K562 (cell line): ENCODE data around the gene TMEM123. TPM values are rescaled to one million over a fixed set of nuclear protein-coding genes. Genes with fewer than 3 reads are reported as not detected.

Source experiments
- ATAC-seq: fragments of 200-7000 bp; cut with Tn5 transposase; 3 replicates; pipeline ENCODE4 v1.9.1; 2020; ENCODE audit warnings: moderate library complexity
- BruUV-seq: library from RNA; stranded (reverse); fragments of 400-500 nt; replicated peaks from 2 replicates; lab custom pipeline; 2021; lab: Mats Ljungman, UMichigan
- CTCF ChIA-PET: fragments of 300-600 bp; formaldehyde crosslinking; extraction: SDS; loops from one replicate; lab custom pipeline; 2021; ENCODE audit warnings: low intra/inter-chr PET ratio; lab: Yijun Ruan, JAX
- POLR2A ChIA-PET: fragments of 300-600, 350-650 bp; sonication (Branson Sonifier 250); formaldehyde crosslinking; extraction: SDS; loops from one replicate; lab custom pipeline; 2021; ENCODE audit warnings: antibody characterized with exemption, inconsistent platforms; lab: Yijun Ruan, JAX
- DNase-seq, 4 experiments: peaks; one replicate each; pipeline versions ENCODE4 v3.0.0 to v3.0.0-alpha.2; 2011 to 2018; ENCODE audit warnings: low spot score in 3 of 4, mixed read lengths in 3 of 4; ENCODE audit errors: extremely low read depth in 1 of 4
- FAIRE-seq: peaks from 2 replicates; lab custom pipeline; 2011; peaks lifted over from hg19 to GRCh38; lab: Jason Lieb, UNC
- H2AFZ ChIP-seq: 2 replicates; pipeline ENCODE4 v1.6.0; 2011; ENCODE audit warnings: low read depth, low read length, control low read depth, inconsistent platforms
- H3K27ac ChIP-seq: fragments of 200-600 bp; 3 replicates; pipeline ENCODE4 v1.8.0; 2011; ENCODE audit warnings: low read depth, mild to moderate bottlenecking, control low read depth, inconsistent platforms, low read length, moderate library complexity, mixed read lengths; ENCODE audit errors: extremely low read depth
- H3K27me3 ChIP-seq, 2 experiments: fragments of 300-600 bp in 1 of 2; 2 replicates in 1 of 2; 3 replicates in 1 of 2; pipeline versions ENCODE4 v1.6.0 to v1.8.0; 2011; ENCODE audit warnings: inconsistent platforms in 2 of 2, low read length in 2 of 2, mild to moderate bottlenecking in 1 of 2, mixed read lengths in 1 of 2, moderate library complexity in 1 of 2; ENCODE audit not compliant: control insufficient read depth in 2 of 2, insufficient read depth in 2 of 2
- H3K36me3 ChIP-seq: fragments of 300-600 bp; 3 replicates; pipeline ENCODE4 v1.8.0; 2011; ENCODE audit warnings: mild to moderate bottlenecking, low read length, inconsistent platforms; ENCODE audit not compliant: control insufficient read depth, insufficient read depth
- H3K4me1 ChIP-seq, 2 experiments: fragments of 200-600 bp in 1 of 2; replicated peaks in 1 of 2; 2 replicates in 1 of 2; 3 replicates in 1 of 2; pipeline versions ENCODE4 v1.5.1 to v1.8.0; 2011; ENCODE audit warnings: inconsistent platforms in 2 of 2, low read length in 2 of 2, mild to moderate bottlenecking in 1 of 2, mixed read lengths in 1 of 2, moderate library complexity in 1 of 2; ENCODE audit not compliant: control insufficient read depth in 2 of 2, insufficient read depth in 2 of 2
- H3K4me2 ChIP-seq: 2 replicates; pipeline ENCODE4 v1.6.1; 2011; ENCODE audit warnings: low read length, control low read depth, inconsistent platforms, mixed read lengths; ENCODE audit not compliant: insufficient read depth
- H3K4me3 ChIP-seq: fragments of 200-600 bp; sonication (generic), shearing (Covaris generic); 2 replicates; pipeline ENCODE4 v1.5.1; 2016; ENCODE audit warnings: control low read depth, inconsistent platforms
- H3K79me2 ChIP-seq: fragments of 200-600 bp; 3 replicates; pipeline ENCODE4 v1.8.0; 2011; ENCODE audit warnings: low read length, inconsistent platforms; ENCODE audit not compliant: control insufficient read depth, insufficient read depth
- H3K9ac ChIP-seq, 2 experiments: 2 replicates each; pipeline versions ENCODE4 v1.6.0 to v1.6.1; 2011; ENCODE audit warnings: low read depth in 2 of 2, low read length in 2 of 2, control low read depth in 1 of 2, inconsistent platforms in 1 of 2, mild to moderate bottlenecking in 1 of 2, mixed read lengths in 1 of 2; ENCODE audit not compliant: insufficient read depth in 1 of 2
- H3K9me1 ChIP-seq: one replicate; pipeline ENCODE4 v1.6.0; 2011; ENCODE audit warnings: inconsistent platforms, mild to moderate bottlenecking, low read length, moderate library complexity; ENCODE audit not compliant: control insufficient read depth, insufficient read depth
- H3K9me3 ChIP-seq: replicated peaks from 2 replicates; pipeline ENCODE4 v1.5.1; 2011; ENCODE audit warnings: low read depth, low read length, inconsistent platforms; ENCODE audit not compliant: control insufficient read depth, insufficient read depth
- H4K20me1 ChIP-seq: replicated peaks from 2 replicates; pipeline ENCODE4 v1.6.1; 2011; ENCODE audit warnings: low read length, inconsistent platforms, mixed read lengths; ENCODE audit not compliant: control insufficient read depth, insufficient read depth
- ARID3B ChIP-seq: fragments of 250-450 bp; sonication (Bioruptor Pico); IDR thresholded peaks from 2 replicates; pipeline ENCODE4 v1.4.0; 2020; ENCODE audit warnings: borderline replicate concordance
- BCOR ChIP-seq: fragments of 450-650 bp; IDR thresholded peaks from 2 replicates; pipeline ENCODE4 v1.6.1; 2016
- EHMT2 ChIP-seq: fragments of 450-650 bp; IDR thresholded peaks from 2 replicates; pipeline ENCODE4 v1.6.1; 2018; ENCODE audit warnings: antibody characterized with exemption
- EP400 ChIP-seq: fragments of 450-650 bp; IDR thresholded peaks from 2 replicates; pipeline ENCODE4 v1.6.1; 2017; ENCODE audit warnings: antibody characterized with exemption, mild to moderate bottlenecking, moderate library complexity
- ETV5 ChIP-seq: sonication (generic); formaldehyde crosslinking; IDR thresholded peaks from 2 replicates; pipeline ENCODE4 v1.4.0; 2020; ENCODE audit warnings: low read depth, mild to moderate bottlenecking, missing genetic modification reagents
- FOXA1 ChIP-seq: fragments of 450-650 bp; IDR thresholded peaks from 2 replicates; pipeline ENCODE4 v1.6.1; 2016; ENCODE audit warnings: mild to moderate bottlenecking, borderline replicate concordance
- FOXK2 ChIP-seq, 2 experiments: fragments of 450-650 bp; IDR thresholded peaks in 1 of 2; conservative IDR thresholded peaks in 1 of 2; 2 replicates each; pipeline ENCODE4 v1.6.1; 2016; ENCODE audit warnings: low read depth in 2 of 2, mild to moderate bottlenecking in 1 of 2
- HEY1 ChIP-seq: fragments of 250-450 bp; sonication (Bioruptor Pico); IDR thresholded peaks from 2 replicates; pipeline ENCODE4 v1.5.0; 2020; ENCODE audit warnings: mild to moderate bottlenecking, moderate library complexity, borderline replicate concordance
- IFI16 ChIP-seq: fragments of 250-450 bp; sonication (Bioruptor Pico); IDR thresholded peaks from 2 replicates; pipeline ENCODE4 v2.1.2; 2022; ENCODE audit warnings: mild to moderate bottlenecking, inconsistent platforms
- IRF2 ChIP-seq: sonication (generic); formaldehyde crosslinking; IDR thresholded peaks from 2 replicates; pipeline ENCODE4 v1.8.1; 2022; ENCODE audit warnings: mild to moderate bottlenecking, missing genetic modification reagents
- PPARD ChIP-seq: fragments of 250-450 bp; sonication (Bioruptor Pico); IDR thresholded peaks from 2 replicates; pipeline ENCODE4 v1.8.0; 2022; ENCODE audit warnings: inconsistent platforms, mild to moderate bottlenecking, moderate library complexity
- RBBP5 ChIP-seq: fragments of 200-600 bp; sonication (generic); IDR thresholded peaks from 2 replicates; pipeline ENCODE4 v1.6.1; 2012; ENCODE audit warnings: borderline replicate concordance, mild to moderate bottlenecking, low read length, control low read depth, inconsistent platforms; ENCODE audit not compliant: insufficient read depth, poor library complexity, severe bottlenecking
- TFE3 ChIP-seq: fragments of 450-650 bp; formaldehyde crosslinking; IDR thresholded peaks from 2 replicates; pipeline ENCODE4 v1.4.0; 2020; ENCODE audit warnings: mild to moderate bottlenecking, mixed read lengths
- TSHZ1 ChIP-seq: fragments of 250-450 bp; sonication (Bioruptor Pico); IDR thresholded peaks from 2 replicates; pipeline ENCODE4 v1.4.0; 2020; ENCODE audit warnings: mild to moderate bottlenecking, moderate library complexity
- ZBTB7A ChIP-seq: IDR thresholded peaks from 2 replicates; pipeline ENCODE4 v1.6.1; 2011; ENCODE audit warnings: low read depth, mild to moderate bottlenecking, low read length, moderate library complexity, borderline replicate concordance; ENCODE audit not compliant: control insufficient read depth
- ZNF324 ChIP-seq: fragments of 250-450 bp; sonication (Bioruptor Pico); IDR thresholded peaks from 2 replicates; pipeline ENCODE4 v1.4.0; 2020; ENCODE audit warnings: mild to moderate bottlenecking
- ZNF384 ChIP-seq: IDR thresholded peaks from 2 replicates; pipeline ENCODE4 v1.6.1; 2012; ENCODE audit warnings: low read depth, low read length, improper control_type of control experiment
- WGBS: fragments of 100-300 bp; shearing (Covaris generic); methylation state at CpG from one replicate; pipeline ENCODE4 v1.1.6; 2016; ENCODE audit warnings: low coverage, mixed read lengths; ENCODE audit not compliant: insufficient coverage; ENCODE audit errors: missing lambda C conversion rate; 5-methylcytosine and 5-hydroxymethylcytosine counted together
- in situ Hi-C: fragments of 300-500 bp; cut with MboI; formaldehyde crosslinking; loops from 4 replicates; pipeline ENCODE4 v1.15.0; 2018; ENCODE audit warnings: inconsistent platforms, mixed read lengths
- intact Hi-C: fragments of 100-400 bp; cut with micrococcal nuclease; formaldehyde crosslinking; loops from 2 replicates; pipeline ENCODE4 v1.14.2; 2022
- polyA plus RNA-seq, 8 experiments: library from polyadenylated mRNA; depleted of rRNA in 4 of 8; stranded (reverse) in 5 of 8; unstranded in 3 of 8; fragments of >200 nt; fragmentation: Nextera tagmentation in 2 of 8; fragmentation: Illumina TruSeq in 1 of 8; extraction: Ambion mirVana in 2 of 8; extraction: Trizol in 1 of 8; gene quantifications; 2 replicates each; pipeline versions ENCODE4 v1.2.1 to v1.2.3, GENCODE V29; 2011 to 2014; ENCODE audit warnings: inconsistent platforms in 1 of 8, missing spikeins in 1 of 8
- total RNA-seq, 7 experiments: library from RNA; depleted of rRNA in 6 of 7; stranded (reverse); fragments of >200 nt in 6 of 7; fragmentation: Illumina TruSeq in 2 of 7; extraction: Trizol in 2 of 7; gene quantifications; 2 replicates each; pipeline versions ENCODE4 v1.2.1 to v1.2.3, GENCODE V29; 2011 to 2021; ENCODE audit warnings: low replicate concordance in 1 of 7

The TMEM123 gene
- total and polyA plus RNA-seq, 9 of the 15 experiments (the other 6 are each of a cell fraction or from before 2014, with no cell fraction given): 19.8 to 344 (median 82.4) TPM

GRCh38 chr11:102406099-102406498 is 46.5 kb downstream of the TMEM123 start (continued):
- no peak for TF ChIP-seq TSHZ1
- TF ChIP-seq ETV5: no peak
- TF ChIP-seq ZNF324 (CRISPR knock-in tag): no peak
- TF ChIP-seq EP400: no peak
- TF ChIP-seq BCOR: no peak
- TF ChIP-seq IRF2 (CRISPR knock-in tag): no peak
- TF ChIP-seq IFI16 (CRISPR knock-in tag): no peak

- in situ Hi-C loops: no loop called here
- H3K4me2 ChIP-seq: no peak overlapping the region
- H2AFZ ChIP-seq: no peak overlapping the region
- no peak for ATAC-seq
- no peak for DNase-seq
- BruUV-seq: no TSS peak
- no peak overlapping the region for H3K4me3 ChIP-seq
- no peaks in the 10 kb centered on the region for H4K20me1 ChIP-seq
- POLR2A ChIA-PET: interaction anchor here (1.4 kb wide), 1 partner anchor 7 kb away, joined by 6 read pairs; no protein-coding TSS in a partner anchor
- no peaks in the 10 kb centered on the region for H3K9me3 ChIP-seq
- FAIRE-seq: no peak
- no peaks in the 10 kb centered on the region for H3K27me3 ChIP-seq
- no peak overlapping the region for H3K27ac ChIP-seq
- intact Hi-C loops: no loop called here
- 78% methylated on average over 5 of the region's 5 CpGs for WGBS
- no peaks in the 10 kb centered on the region for H3K9me1 ChIP-seq
- H3K9ac ChIP-seq: no peak overlapping the region
- CTCF ChIA-PET: no interaction called here
- H3K79me2 ChIP-seq: peaks cover 16% of the 10 kb centered on the region
- H3K36me3 ChIP-seq: peaks cover 26% of the 10 kb centered on the region
- H3K4me1 ChIP-seq: no peaks in the 10 kb centered on the region
- TF ChIP-seq PPARD (no peak), RBBP5 (no peak), FOXA1 (no peak), HEY1 (CRISPR knock-in tag) (no peak), ZBTB7A (no peak), ARID3B (CRISPR knock-in tag) (no peak), ZNF384 (no peak), TFE3 (CRISPR knock-in tag) (no peak), EHMT2 (no peak), FOXK2 (conservative IDR thresholded peaks at IDR 0.05 in 1 of 2, IDR thresholded peaks at IDR 0.05 in 1 of 2; ENCODE audit: low read depth in 2 of 2) (no peak)
These were observed 47.1 kb downstream of the TMEM123 start for GRCh38 chr11:102405501-102405900.
